Colonic mucosa (tissue), 4 donors: Measurements from ENCODE around the gene CYP46A1. TPM values are rescaled to one million over a fixed set of nuclear protein-coding genes. Genes with fewer than 3 reads are reported as not detected.

Experiments used
- DNase-seq: peaks from one replicate; pipeline ENCODE4 v3.0.0-alpha.2; 2020
- H3K27ac ChIP-seq: fragments of 200-600 bp; one replicate; pipeline ENCODE4 v1.8.0; 2021
- H3K27me3 ChIP-seq: fragments of 200-600 bp; one replicate; pipeline ENCODE4 v1.8.0; 2021
- H3K36me3 ChIP-seq: fragments of 200-600 bp; one replicate; pipeline ENCODE4 v1.8.0; 2021
- H3K4me1 ChIP-seq: fragments of 200-600 bp; one replicate; pipeline ENCODE4 v1.8.0; 2021; ENCODE audit warnings: mild to moderate bottlenecking
- H3K4me3 ChIP-seq: fragments of 200-600 bp; one replicate; pipeline ENCODE4 v1.8.0; 2021
- H3K9ac ChIP-seq, 2 donors: one replicate each; pipeline ENCODE4 v1.7.0; 2013; ENCODE audit warnings: control low read depth in 2 of 2, low read depth in 2 of 2, low read length in 2 of 2
- H3K9me3 ChIP-seq: fragments of 200-600 bp; one replicate; pipeline ENCODE4 v1.8.0; 2021
- intact Hi-C: fragments of 100-400 bp; cut with DNase I; formaldehyde crosslinking; loops from one replicate; pipeline ENCODE4 v1.14.1; 2022
- total RNA-seq, 2 donors: library from RNA; stranded (reverse); fragmentation: NEBNext Ultra II Directional in 1 of 2; extraction: Animal tissue kit (Norgen Biotek cat#: 25700) in 1 of 2; gene quantifications; one replicate each; pipeline ENCODE4 v1.2.1, GENCODE V29; 2021
- TF ChIP-seq, protein P1 (sequence below): fragments of 200-600 bp; IDR thresholded peaks from one replicate; pipeline ENCODE4 v1.8.0; 2022; ENCODE audit warnings: antibody characterized with exemption, mild to moderate bottlenecking
- donor health status: healthy.
- donor health status: DM: no; HTN: no; CAD: no.
- donor health status: DM: no; HTN: no; CAD: no.

The CYP46A1 gene
- total RNA-seq, 2 donors from 2014 or later, result 0.05 to 0.25 TPM

DNA sequence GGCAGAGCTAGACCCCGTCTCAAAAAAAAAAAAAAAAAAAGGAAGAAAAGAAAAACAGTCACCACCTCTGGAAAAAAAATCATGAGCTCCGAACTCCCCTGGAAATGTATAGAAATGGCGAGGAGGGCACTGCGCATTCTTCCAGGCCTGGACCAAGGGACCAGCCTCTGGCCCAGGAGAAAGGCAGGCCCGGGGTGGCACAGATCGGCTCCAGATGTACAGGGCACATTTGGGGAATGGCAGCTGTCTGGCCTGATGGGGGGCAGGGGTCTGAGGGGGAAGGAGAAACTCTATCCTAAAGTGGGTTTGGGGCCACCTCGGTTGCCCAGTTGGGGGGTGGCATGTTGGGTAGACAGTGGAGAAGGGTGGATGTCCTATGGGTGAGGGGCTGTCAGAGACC lies 63.1 kb downstream of the CYP46A1 start:
- TF ChIP-seq, protein P1, sequence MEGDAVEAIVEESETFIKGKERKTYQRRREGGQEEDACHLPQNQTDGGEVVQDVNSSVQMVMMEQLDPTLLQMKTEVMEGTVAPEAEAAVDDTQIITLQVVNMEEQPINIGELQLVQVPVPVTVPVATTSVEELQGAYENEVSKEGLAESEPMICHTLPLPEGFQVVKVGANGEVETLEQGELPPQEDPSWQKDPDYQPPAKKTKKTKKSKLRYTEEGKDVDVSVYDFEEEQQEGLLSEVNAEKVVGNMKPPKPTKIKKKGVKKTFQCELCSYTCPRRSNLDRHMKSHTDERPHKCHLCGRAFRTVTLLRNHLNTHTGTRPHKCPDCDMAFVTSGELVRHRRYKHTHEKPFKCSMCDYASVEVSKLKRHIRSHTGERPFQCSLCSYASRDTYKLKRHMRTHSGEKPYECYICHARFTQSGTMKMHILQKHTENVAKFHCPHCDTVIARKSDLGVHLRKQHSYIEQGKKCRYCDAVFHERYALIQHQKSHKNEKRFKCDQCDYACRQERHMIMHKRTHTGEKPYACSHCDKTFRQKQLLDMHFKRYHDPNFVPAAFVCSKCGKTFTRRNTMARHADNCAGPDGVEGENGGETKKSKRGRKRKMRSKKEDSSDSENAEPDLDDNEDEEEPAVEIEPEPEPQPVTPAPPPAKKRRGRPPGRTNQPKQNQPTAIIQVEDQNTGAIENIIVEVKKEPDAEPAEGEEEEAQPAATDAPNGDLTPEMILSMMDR, result no peak
- H3K36me3 ChIP-seq, result no peaks in the 10 kb centered on the region
- H3K4me3 ChIP-seq, result no peak overlapping the region
- H3K27me3 ChIP-seq, result no peaks in the 10 kb centered on the region
- no peaks in the 10 kb centered on the region for H3K4me1 ChIP-seq
- H3K9me3 ChIP-seq, result no peaks in the 10 kb centered on the region
- H3K9ac ChIP-seq, result no peak overlapping the region
- intact Hi-C loops, result no loop called here
- DNase-seq, result no peak
- H3K27ac ChIP-seq, result no peak overlapping the region

DNA sequence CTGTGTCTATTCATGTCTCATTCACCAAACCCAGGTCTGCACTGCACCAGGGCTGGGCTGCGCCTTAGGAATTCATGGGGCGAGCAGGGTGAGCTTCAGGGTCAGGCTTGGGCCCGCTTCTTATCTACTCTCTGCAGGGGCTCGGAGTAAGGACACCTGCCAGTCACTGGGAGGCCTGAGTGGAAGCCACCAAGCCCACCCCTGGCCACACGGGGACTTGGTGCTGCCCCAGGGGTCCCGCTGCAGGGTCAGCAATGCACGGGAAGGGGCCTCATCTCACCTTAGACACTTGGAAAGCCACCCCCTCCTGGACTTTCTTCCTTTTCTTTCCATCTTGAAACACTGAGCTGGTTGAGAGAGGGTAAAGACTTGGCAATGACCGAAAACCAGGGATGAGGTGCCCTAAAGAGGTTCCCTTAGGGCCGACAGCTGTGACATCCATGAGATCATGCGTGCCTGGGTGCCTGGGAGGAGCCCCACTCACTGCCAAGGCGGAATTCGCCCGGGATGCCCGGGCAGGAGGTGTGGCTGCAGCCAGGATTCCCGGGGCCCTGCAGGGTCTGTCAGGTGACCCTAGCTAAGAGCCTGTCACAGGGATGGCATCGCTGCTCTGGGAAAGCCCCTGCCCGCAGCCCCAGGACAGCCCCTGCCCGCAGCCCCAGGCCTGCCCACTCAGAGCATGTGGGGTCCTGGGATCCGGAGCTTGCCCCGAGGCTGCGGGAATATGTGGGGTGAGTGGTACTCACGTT lies 63.7 kb downstream of the CYP46A1 start:
- no peaks in the 10 kb centered on the region for H3K4me1 ChIP-seq
- H3K27ac ChIP-seq, result no peak overlapping the region
- no peak for DNase-seq
- intact Hi-C loops, result no loop called here
- H3K27me3 ChIP-seq, result no peaks in the 10 kb centered on the region
- H3K4me3 ChIP-seq, result no peak overlapping the region
- H3K9me3 ChIP-seq, result no peaks in the 10 kb centered on the region
- no peak overlapping the region for H3K9ac ChIP-seq
- TF ChIP-seq, protein P1, result no peak
- no peaks in the 10 kb centered on the region for H3K36me3 ChIP-seq

DNA sequence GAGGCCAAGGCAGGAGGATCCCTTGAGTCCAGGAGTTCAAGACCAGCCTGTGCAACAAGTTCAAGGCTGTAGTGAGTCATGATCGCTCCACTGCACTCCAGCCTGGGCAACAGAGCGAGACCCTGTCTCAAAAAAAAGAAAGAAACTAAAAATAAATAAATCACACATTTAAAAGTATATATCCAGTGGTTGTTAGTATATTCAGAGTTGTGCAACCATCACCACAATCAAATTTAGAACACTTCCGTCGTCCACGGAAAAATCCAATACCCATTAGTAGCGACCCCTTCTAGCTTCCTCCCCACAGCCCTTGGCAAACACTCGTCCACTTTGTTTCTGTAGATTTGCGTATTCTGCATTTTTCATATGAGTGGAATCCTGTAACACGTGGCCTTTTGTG lies 64.4 kb downstream of the CYP46A1 start:
- TF ChIP-seq, protein P1, result no peak
- intact Hi-C loops, result no loop called here
- Histone ChIP-seq H3K27ac (no peak overlapping the region), H3K36me3 (no peaks in the 10 kb centered on the region), H3K27me3 (no peaks in the 10 kb centered on the region), H3K4me3 (no peak overlapping the region), H3K9ac (no peak overlapping the region), H3K4me1 (no peaks in the 10 kb centered on the region), H3K9me3 (no peaks in the 10 kb centered on the region)
- DNase-seq, result no peak

DNA sequence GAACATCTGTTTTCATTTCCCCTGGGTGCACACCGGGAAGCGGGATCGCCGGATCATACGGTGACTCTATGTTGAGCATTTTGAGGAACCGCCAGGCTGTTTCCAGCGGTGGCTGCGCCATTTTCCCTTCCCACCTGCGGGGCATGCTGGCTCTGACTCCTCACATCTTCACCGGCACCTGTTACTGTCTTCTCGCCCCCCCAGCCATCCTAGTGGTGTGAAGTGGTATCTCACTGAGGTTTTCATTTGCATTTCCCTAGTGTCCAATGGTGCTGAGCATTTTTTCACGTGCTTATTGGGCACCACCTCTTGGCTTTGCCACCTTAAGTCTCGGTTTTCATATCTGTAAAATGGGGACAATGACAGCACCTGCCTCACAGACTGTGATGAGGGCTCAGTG lies 65.0 kb downstream of the CYP46A1 start:
- TF ChIP-seq, protein P1, result no peak
- intact Hi-C loops, result no loop called here
- H3K36me3 ChIP-seq, result no peaks in the 10 kb centered on the region
- no peaks in the 10 kb centered on the region for H3K9me3 ChIP-seq
- H3K4me1 ChIP-seq, result no peaks in the 10 kb centered on the region
- no peaks in the 10 kb centered on the region for H3K27me3 ChIP-seq
- H3K27ac ChIP-seq, result no peak overlapping the region
- H3K9ac ChIP-seq, result no peak overlapping the region
- no peak overlapping the region for H3K4me3 ChIP-seq
- DNase-seq, result no peak

DNA sequence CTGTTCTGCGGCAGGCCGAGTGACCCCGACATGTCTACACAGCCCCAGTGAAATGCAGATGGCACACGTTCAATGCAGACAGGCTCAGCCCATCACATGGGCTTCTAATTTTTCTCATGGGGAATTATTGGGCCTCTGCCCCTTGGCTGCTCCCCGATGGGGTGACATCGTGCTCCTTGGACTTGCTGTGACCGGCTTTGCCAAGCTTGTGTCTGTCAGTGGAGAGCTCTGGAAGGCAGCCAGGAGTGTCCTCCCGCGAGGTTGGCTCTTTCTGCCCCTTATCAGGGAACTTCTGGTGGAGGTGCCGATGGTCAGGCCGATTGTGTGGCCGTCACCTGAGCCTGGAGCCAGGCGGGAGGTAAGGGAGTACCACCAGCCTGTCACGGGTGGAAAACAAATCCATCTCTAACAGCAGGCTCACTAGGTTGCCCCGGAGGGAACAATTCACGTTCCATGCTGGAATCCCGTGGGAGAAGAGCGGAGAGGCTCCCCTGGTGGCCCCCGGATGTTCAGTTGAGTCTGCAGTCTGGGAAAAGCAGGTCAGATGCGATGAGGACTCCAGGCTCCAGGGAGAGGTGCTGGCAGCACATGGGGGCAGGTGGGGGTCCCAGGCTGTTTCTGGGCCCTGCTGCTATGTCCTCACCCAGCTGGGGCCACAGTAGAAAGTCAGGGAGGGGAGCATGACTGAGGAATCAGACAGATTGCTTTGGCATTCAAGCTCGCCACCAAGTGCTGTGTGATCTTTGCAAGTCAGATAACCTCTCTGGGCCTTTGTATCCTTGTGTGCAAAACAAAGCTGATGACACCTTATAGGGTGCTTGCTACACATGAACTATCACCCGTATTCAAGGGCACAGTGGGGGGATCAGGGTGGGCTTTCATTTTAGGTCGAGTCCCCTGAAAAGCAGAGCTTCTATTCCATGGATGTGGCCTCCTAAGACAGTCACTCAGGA lies 65.9 kb downstream of the CYP46A1 start:
- Histone ChIP-seq H3K4me3 (no peak overlapping the region), H3K36me3 (no peaks in the 10 kb centered on the region), H3K9me3 (no peaks in the 10 kb centered on the region), H3K9ac (no peak overlapping the region), H3K27ac (no peak overlapping the region), H3K27me3 (no peaks in the 10 kb centered on the region), H3K4me1 (no peaks in the 10 kb centered on the region)
- intact Hi-C loops, result no loop called here
- no peak for DNase-seq
- TF ChIP-seq, protein P1, result no peak
